Gastroesophageal sphincter (tissue), 4 donors: ENCODE data around the gene COL15A1. TPM values are rescaled to one million over a fixed set of nuclear protein-coding genes. Genes with fewer than 3 reads are reported as not detected.

Experiments
- ATAC-seq: fragments of 150-250 bp; one replicate; pipeline ENCODE4 v1.9.1; 2016; ENCODE audit warnings: mild to moderate bottlenecking, moderate library complexity
- H3K27ac ChIP-seq, 4 donors: fragments of 200-600 bp; sonication (generic) in 3 of 4; 1 replicate in 3 of 4; 2 replicates in 1 of 4; pipeline ENCODE4 v1.5.1; 2016 to 2019
- H3K27me3 ChIP-seq: fragments of 200-600 bp; sonication (generic); one replicate; pipeline ENCODE4 v1.5.1; 2019
- H3K36me3 ChIP-seq, 2 donors: fragments of 200-600 bp; sonication (generic); one replicate each; pipeline ENCODE4 v1.5.1; 2019; ENCODE audit warnings: control low read depth in 1 of 2
- H3K4me1 ChIP-seq, 3 donors: fragments of 200-600 bp; sonication (generic); 1 replicate in 2 of 3; 2 replicates in 1 of 3; pipeline ENCODE4 v1.5.1; 2016 to 2019; ENCODE audit warnings: control low read depth in 2 of 3
- H3K4me3 ChIP-seq, 2 donors: fragments of 200-600 bp; sonication (generic); one replicate each; pipeline ENCODE4 v1.5.1; 2019; ENCODE audit warnings: mild to moderate bottlenecking in 1 of 2, moderate library complexity in 1 of 2
- H3K9me3 ChIP-seq, 3 donors: fragments of 200-600 bp; sonication (generic); one replicate each; pipeline ENCODE4 v1.5.1; 2017 to 2019; ENCODE audit warnings: control low read depth in 2 of 3
- EP300 ChIP-seq: sonication (generic); formaldehyde crosslinking; IDR thresholded peaks from one replicate; pipeline ENCODE4 v1.6.1; 2017; ENCODE audit warnings: antibody characterized with exemption, mild to moderate bottlenecking
- POLR2A ChIP-seq, 2 donors: fragments of 450-650 bp; IDR thresholded peaks; one replicate each; pipeline ENCODE4 v1.6.1; 2017; ENCODE audit warnings: antibody characterized with exemption in 2 of 2, mild to moderate bottlenecking in 2 of 2, moderate library complexity in 1 of 2
- POLR2AphosphoS5 ChIP-seq: sonication (generic); formaldehyde crosslinking; IDR thresholded peaks from one replicate; pipeline ENCODE4 v1.6.1; 2017; ENCODE audit warnings: antibody characterized with exemption
- WGBS, 2 donors: methylation state at CpG; one replicate each; pipeline ENCODE4 v1.1.5; 2018; ENCODE audit warnings: low coverage in 1 of 2; 5-methylcytosine and 5-hydroxymethylcytosine counted together
- total RNA-seq, 4 donors: library from RNA; depleted of rRNA; stranded (reverse); fragments of >200 nt; gene quantifications; one replicate each; pipeline ENCODE4 v1.1.0, GENCODE V29; 2016
- TF ChIP-seq, protein P1 (sequence below), 4 experiments: fragments of 200-600 bp in 2 of 4; fragments of 450-650 bp in 2 of 4; sonication (generic) in 1 of 4; IDR thresholded peaks; one replicate each; pipeline ENCODE4 v1.5.1; 2017 to 2019; ENCODE audit warnings: antibody characterized with exemption in 4 of 4, mild to moderate bottlenecking in 2 of 4, moderate library complexity in 2 of 4

The COL15A1 gene
- total RNA-seq, 4 donors from 2014 or later: 80.5 to 256 (median 97.2) TPM

DNA sequence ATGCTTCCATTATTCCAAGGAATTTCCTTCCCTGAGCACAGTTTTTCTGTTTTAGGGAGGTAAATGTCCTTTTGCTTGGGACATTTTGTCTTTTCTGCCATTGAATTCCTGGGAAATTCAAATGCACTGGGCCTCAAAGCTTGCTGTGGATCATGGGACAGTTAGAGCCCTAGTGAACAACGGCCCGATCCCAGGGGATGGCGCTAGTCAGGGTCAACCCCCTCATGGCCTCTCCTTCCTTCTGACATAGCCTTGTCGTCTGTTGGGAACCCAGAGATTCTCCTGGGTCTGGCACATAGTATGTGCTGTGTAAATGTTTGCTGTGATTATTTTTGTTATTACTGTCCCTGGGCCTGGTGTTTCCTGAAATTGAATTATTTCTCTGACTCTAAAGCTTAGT is 30.7 kb upstream of the COL15A1 start:
- Histone ChIP-seq H3K36me3 (no peaks in the 10 kb centered on the region), H3K4me3 (no peak overlapping the region), H3K4me1 (peaks cover 0 to 36% (median 11%) of the 10 kb centered on the region in 3 donors), H3K9me3 (no peaks in the 10 kb centered on the region), H3K27ac (peak overlapping the region in 1 of 4 donors; percentile 17), H3K27me3 (no peaks in the 10 kb centered on the region)
- 73% methylated on average over 4 of the region's 4 CpGs; no CpG with 5 or more reads in 1 of the 2 donors for WGBS, 2 donors
- no peak for TF ChIP-seq POLR2A (IDR thresholded peaks at IDR 0.05)
- no peak for TF ChIP-seq POLR2AphosphoS5
- TF ChIP-seq, protein P1, sequence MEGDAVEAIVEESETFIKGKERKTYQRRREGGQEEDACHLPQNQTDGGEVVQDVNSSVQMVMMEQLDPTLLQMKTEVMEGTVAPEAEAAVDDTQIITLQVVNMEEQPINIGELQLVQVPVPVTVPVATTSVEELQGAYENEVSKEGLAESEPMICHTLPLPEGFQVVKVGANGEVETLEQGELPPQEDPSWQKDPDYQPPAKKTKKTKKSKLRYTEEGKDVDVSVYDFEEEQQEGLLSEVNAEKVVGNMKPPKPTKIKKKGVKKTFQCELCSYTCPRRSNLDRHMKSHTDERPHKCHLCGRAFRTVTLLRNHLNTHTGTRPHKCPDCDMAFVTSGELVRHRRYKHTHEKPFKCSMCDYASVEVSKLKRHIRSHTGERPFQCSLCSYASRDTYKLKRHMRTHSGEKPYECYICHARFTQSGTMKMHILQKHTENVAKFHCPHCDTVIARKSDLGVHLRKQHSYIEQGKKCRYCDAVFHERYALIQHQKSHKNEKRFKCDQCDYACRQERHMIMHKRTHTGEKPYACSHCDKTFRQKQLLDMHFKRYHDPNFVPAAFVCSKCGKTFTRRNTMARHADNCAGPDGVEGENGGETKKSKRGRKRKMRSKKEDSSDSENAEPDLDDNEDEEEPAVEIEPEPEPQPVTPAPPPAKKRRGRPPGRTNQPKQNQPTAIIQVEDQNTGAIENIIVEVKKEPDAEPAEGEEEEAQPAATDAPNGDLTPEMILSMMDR (IDR thresholded peaks at IDR 0.05): no peak
- TF ChIP-seq EP300: no peak
- ATAC-seq: no peak

DNA sequence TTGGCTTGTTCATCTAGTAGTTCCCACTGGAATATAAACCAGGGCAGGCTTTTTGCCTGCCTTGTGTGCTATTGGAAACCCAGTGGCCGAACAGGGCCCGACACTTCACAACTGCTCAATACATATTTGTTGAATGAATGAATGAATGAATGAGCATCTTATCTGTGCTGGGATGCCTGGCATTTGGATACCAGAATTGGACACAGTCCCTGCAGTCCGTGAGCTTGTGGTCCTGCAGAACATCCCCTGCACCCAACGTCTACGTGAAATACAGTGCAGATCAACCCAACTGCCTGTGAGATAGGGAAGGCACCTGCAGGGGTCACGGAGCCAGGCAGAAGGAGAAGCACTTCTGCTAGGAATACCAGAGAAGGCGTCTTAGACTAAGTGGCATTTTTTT is 30.0 kb upstream of the COL15A1 start:
- Histone ChIP-seq H3K27me3 (no peaks in the 10 kb centered on the region), H3K36me3 (no peaks in the 10 kb centered on the region), H3K4me1 (peaks cover 0 to 34% (median 8%) of the 10 kb centered on the region in 3 donors), H3K4me3 (no peak overlapping the region), H3K27ac (no peak overlapping the region), H3K9me3 (no peaks in the 10 kb centered on the region)
- TF ChIP-seq EP300 (no peak), POLR2A (IDR thresholded peaks at IDR 0.05) (no peak), POLR2AphosphoS5 (no peak)
- TF ChIP-seq, protein P1 (IDR thresholded peaks at IDR 0.05): no peak
- ATAC-seq: no peak
- WGBS, 2 donors: 93 to 95% methylated on average over 7 of the region's 7 CpGs

DNA sequence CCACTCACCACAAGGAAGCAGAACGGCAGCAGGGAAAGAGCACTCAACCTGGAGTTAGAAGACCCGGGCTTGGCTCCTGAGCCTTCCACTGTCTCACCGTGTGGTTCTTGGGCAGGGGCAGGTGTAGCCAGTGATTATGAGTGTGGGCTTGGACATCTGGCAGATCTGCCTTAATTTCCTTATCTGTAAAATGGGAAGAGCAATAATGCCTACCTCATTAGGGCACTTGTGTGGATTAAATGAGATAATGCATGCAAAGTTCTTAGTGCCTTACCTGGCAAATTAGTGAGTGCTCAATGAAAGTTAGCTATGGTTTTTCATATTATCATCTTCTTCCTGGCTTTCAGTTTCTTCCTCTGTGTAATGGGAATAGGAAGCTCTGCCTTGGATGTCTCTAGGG is 28.1 kb upstream of the COL15A1 start:
- ATAC-seq: no peak
- Histone ChIP-seq H3K36me3 (no peaks in the 10 kb centered on the region), H3K9me3 (no peaks in the 10 kb centered on the region), H3K4me3 (no peak overlapping the region), H3K27me3 (no peaks in the 10 kb centered on the region), H3K27ac (no peak overlapping the region), H3K4me1 (peaks cover 0 to 25% (median 8%) of the 10 kb centered on the region in 3 donors)
- TF ChIP-seq, protein P1 (IDR thresholded peaks at IDR 0.05): no peak
- TF ChIP-seq POLR2A (IDR thresholded peaks at IDR 0.05) (no peak), POLR2AphosphoS5 (no peak), EP300 (no peak)
- 100% methylated on average over 2 to 3 of the region's 3 CpGs for WGBS, 2 donors

DNA sequence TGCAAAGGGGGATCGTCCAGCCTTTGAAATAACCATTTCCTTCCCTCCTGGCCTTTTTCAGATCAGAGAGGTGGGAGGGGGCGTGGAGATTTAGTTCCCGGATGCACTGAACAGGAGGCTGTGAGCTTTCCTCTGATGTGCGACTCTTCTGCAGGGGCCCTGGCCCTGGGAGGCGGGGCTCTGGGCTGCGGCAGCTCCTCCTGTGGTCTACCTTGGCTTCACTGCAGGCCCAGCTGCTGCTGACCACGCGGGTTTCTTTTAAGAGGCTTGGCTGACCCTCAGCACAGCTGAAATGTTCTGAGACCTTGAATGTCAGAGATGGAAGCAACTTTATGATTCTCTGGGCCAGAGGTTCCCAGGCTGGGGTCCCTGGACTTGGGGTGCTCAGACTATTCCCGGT is 27.0 kb upstream of the COL15A1 start:
- no peak for TF ChIP-seq POLR2A (IDR thresholded peaks at IDR 0.05)
- TF ChIP-seq, protein P1 (IDR thresholded peaks at IDR 0.05): no peak
- no peak for TF ChIP-seq EP300
- TF ChIP-seq POLR2AphosphoS5: no peak
- H3K4me1 ChIP-seq: peaks cover 0 to 25% (median 8%) of the 10 kb centered on the region in 3 donors
- H3K36me3 ChIP-seq: no peaks in the 10 kb centered on the region
- no peaks in the 10 kb centered on the region for H3K9me3 ChIP-seq
- WGBS, 2 donors: 53 to 67% methylated on average over 1 to 6 of the region's 9 CpGs
- no peak overlapping the region for H3K4me3 ChIP-seq
- no peaks in the 10 kb centered on the region for H3K27me3 ChIP-seq
- peak overlapping the region in 3 of 4 donors; percentile 2 to 52 (median 15) for H3K27ac ChIP-seq
- ATAC-seq: peak; percentile 61

DNA sequence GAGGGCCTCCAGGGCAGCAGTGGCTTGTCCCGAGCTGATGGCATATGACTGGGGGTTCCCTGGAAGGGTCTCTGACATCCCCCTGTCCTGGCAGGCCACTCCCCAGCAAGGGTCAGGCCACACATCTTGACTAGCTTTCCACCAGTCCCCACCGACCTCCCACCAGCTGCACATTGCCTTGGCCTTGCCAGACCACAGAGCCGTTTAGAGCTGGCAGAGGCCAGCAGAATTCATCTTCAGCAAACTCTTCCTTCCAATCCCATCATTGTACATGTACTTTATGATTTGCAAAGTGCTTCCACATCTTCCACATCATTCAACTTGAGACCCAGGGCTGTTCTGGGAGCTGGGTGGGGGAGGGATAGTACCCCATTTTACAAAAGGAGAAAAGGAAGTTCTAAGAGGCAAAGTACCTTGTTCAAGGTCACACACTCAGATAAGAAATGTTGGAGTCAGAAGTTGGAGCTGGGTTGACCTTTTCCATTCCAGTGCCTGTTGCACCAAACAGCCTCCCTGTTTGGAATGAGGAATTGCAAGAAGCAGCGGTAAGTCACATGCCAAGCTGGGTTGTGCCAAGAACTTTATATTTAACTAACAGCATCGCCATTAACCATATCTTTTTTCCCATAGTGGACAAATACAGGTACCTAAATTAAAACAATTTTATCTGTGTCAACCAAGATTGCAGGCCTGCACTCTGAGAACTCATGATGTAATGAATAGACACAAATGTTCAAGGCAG is 25.8 kb upstream of the COL15A1 start:
- 29 to 53% methylated on average over 2 to 5 of the region's 5 CpGs for WGBS, 2 donors
- H3K4me3 ChIP-seq: no peak overlapping the region
- ATAC-seq: no peak
- H3K27me3 ChIP-seq: no peaks in the 10 kb centered on the region
- peak overlapping the region in 2 of 4 donors; percentile 29 to 52 for H3K27ac ChIP-seq
- H3K9me3 ChIP-seq: no peaks in the 10 kb centered on the region
- TF ChIP-seq EP300 (no peak), POLR2AphosphoS5 (peak; percentile 55)
- peaks cover 0 to 25% (median 8%) of the 10 kb centered on the region in 3 donors for H3K4me1 ChIP-seq
- no peaks in the 10 kb centered on the region for H3K36me3 ChIP-seq
